Ramos (cell line): Measurements from ENCODE around the gene TMEM179B.

Source experiments
- in situ Hi-C: fragments of 300-500 bp; cut with MboI; formaldehyde crosslinking; loops from one replicate; pipeline ENCODE4 v1.14.3; 2022; ENCODE audit warnings: low sequenced_read_pairs; ENCODE audit not compliant: unreplicated experiment

The TMEM179B gene

DNA sequence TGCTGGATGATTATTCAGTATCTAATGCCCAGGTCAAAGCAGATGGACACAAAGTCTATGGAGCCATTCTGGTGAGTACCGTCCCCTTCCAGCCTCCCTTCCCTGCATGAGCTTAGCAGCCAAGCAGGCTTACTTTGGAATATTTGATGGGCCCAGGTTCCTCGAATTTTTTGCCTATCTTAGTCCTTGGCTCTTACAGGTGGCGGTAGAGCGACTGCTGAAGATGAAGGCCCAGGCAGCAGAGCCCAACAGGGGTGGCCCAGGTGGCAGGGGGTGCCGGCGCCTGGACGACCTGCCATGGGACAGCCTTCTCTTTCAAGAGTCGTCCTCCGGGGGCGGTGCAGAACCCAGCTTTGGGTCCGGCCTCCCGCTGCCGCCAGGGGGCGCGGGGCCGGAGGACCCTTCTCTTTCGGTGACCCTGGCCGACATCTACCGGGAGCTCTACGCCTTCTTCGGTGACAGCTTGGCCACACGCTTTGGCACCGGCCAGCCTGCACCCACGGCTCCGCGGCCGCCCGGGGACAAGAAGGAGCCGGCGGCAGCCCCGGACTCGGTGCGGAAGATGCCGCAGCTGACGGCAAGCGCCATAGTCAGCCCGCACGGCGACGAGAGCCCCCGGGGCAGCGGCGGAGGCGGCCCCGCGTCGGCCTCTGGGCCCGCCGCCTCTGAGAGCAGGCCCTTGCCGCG is 741 bp upstream of the TMEM179B start:
- in situ Hi-C loops: loop anchor here (5.0 kb wide), 1 partner anchor 76 kb away; no protein-coding TSS in a partner anchor

DNA sequence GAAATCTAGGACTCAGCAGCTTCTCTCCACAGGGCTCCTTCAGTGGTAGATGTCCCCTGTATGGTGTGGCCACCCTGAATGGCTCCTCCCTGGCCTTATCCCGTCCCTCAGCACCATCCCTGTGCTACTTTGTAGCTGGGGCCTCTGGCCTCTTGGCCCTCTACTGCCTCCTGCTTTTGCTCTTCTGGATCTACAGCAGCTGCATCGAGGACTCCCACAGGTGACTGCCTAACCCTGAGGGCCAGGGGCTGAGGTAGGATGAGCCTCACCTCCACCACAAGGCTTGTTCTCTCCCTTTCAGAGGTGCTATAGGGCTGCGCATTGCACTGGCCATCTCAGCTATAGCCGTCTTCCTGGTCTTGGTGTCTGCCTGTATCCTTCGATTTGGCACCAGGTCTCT is 1.8 kb downstream of the TMEM179B start:
- in situ Hi-C loops: loop anchor here (5.0 kb wide), 1 partner anchor 73 kb away; no protein-coding TSS in a partner anchor

DNA sequence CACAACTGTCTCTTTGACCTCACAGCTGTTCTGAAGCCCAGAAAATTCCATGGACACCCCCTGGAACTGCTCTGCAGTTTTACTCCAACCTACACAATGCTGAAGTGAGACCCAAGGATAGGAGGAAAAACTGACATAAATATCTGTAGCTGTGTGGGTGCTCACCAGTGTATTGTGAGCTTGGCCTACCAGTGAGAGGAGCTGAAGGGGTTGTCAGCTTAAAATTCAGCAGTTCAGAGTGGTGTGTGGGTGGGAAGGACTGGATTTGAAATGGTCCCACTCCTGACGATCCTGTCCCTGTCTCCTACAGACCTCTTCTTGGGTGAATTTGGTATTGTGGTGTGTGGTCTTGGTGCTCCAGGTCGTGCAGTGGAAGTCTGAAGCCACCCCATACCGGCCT is 2.4 kb downstream of the TMEM179B start:
- in situ Hi-C loops: loop anchor here (5.0 kb wide), 1 partner anchor 73 kb away; no protein-coding TSS in a partner anchor

DNA sequence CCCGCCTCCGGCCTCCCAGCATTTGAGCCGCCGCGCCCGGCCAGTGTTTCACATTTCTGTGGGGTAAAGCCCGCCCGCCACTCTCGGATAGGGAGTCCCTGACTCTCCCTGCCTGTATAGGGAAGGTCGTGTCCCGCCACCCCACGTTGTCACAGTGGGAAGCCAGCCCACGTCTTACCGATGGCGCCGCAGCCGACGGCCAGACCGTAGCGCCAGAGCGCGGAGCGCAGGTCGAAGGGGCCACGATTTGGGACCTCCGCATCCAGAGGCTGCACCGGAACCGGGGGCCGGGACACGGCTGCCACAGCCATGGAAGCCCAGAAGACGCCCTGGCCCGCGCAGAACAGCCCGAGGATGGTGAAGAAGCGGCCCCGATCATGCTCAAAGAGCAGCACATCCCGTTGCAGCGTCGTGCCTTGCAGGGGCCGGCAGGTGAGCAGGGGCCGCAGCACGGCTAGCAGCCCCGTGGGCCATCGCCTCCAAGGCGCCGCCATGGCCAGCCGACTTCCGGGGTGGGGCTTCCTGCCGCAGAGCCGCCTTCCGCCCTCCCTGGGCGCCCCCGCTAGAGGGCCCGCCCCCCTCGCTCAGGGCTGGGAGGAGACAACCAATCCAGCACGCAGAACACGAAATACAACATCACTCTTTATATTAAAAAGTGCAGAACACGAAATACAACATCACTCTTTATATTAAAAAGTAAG is 4.4 kb downstream of the TMEM179B start, which contains the start of gene TMEM223:
TMEM223 (minus strand) TSS at position 506 of the 701 bp plus-strand sequence; CDS start at position 494, 12 bp downstream.
- in situ Hi-C loops: no loop called here

DNA sequence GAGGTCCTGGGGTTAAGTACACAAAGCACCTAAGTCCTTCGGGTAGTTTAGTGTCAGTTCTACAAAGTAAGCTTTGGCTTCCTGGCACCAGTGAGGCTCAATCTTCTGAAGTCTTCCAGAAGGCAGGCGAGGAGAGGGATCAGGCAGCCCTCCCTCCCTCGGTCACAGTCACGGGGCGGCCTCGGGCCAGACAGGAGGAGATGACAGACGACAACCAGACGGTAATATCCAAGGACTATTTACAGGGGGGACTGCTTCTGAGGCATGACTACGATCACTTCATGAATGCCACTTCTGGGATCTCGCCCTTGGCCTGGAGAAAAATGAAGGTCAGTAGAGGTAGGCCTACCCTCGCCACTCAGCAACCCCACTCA is 5.0 kb downstream of the TMEM179B start:
- in situ Hi-C loops: no loop called here

DNA sequence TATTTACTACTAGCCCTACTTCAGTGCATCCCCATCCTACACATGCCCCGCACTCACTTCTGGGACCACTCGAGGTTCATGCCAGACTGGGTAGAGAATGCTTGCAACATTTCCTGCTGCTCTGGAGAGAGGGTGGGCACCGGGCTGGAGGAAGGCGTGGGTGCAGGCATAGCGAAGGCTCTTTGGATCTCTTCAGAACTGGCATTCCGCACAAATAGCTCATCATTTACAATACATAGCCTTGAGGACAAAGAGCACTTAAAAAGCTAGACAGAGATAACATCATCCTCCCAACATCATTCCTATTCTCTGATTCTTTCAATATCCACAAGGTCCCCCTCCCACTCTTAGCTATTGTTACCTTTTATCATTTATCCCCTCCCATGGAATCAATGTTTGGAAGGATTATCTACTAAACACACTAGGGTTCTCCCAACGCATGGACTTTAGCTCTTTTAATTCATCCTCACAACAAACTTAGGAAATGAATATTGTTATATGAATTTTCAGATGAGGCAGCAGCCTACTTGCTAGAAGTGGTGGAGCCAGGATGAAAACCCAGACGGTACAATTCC is 7.1 kb downstream of the TMEM179B start:
- in situ Hi-C loops: no loop called here

DNA sequence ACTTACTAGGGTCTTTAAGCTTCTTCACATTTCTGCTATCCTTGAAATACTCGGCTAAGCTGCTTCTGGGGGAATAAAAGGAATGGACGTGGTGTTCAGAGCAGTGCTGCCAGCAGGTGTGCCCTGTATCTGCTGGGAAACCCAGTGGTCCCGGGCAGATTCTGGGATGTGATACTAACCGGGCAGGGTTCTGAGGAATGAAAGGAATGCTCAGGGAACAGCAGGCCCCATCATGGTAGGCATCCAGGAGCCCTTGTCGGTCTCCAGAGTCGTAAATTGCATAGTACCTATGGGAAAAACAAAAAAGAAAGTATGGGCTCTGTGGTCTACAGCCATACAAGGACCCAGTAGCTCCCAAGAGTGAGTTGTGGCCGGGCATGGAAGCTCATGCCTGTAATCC is 9.1 kb downstream of the TMEM179B start:
- in situ Hi-C loops: no loop called here

- in situ Hi-C loops: no loop called here
Measured at GRCh38 chr11:62799486-62799885, 12.3 kb downstream of the TMEM179B start.

DNA sequence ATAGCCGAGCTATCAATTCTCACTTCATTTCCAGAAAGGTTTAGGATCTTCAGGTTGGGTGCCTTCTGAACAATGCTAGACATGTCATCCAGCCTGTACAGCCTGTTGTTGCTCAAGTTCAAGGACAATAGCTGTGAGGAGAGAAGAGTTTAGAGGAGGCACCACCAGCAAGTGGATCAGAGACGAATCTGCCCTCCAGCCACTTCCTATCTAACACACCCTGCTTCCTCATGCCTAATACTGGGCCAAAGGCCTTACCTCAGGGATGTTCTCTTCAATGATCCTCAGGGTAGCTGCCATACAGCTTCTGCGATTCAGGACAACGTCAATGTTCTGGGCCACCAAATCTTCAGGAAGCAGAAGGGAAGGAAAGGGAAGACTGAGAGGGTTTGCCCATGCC is 13.9 kb downstream of the TMEM179B start:
- in situ Hi-C loops: no loop called here

DNA sequence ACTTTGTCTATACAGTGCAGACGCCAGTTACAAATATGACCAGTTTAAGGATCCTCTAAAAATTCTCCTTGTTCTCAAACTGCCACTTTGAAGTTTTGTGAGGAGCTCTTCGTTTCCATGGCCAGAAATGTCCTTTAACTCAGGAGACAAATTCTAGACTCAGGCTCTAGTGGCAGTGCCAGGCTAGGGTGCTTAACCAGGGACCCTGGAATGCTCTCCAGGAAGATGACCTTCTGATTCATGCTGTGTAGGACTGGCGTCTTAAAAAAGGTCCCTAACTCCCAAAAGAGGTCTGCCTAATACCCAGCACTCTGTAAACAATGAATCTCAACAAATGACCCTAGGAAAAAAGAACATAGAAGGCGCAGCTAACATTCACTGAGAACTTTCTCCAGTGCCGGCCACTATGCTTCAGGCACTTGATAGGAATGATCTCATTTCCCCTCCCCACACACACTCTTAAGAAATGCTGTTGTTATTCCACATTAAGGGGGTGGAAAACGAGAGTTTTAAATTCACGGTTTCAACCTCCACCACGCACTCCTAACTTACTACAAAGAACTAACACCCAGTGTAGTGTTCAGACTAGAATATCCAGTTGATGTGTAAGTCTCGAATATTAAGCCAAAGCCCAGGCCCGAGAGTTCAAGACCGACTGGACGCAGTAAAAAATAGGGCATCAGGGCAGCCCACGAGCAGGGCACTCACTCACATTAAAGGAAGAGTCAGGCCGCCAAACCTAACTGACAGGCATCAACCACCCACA is 17.3 kb downstream of the TMEM179B start:
- in situ Hi-C loops: no loop called here

DNA sequence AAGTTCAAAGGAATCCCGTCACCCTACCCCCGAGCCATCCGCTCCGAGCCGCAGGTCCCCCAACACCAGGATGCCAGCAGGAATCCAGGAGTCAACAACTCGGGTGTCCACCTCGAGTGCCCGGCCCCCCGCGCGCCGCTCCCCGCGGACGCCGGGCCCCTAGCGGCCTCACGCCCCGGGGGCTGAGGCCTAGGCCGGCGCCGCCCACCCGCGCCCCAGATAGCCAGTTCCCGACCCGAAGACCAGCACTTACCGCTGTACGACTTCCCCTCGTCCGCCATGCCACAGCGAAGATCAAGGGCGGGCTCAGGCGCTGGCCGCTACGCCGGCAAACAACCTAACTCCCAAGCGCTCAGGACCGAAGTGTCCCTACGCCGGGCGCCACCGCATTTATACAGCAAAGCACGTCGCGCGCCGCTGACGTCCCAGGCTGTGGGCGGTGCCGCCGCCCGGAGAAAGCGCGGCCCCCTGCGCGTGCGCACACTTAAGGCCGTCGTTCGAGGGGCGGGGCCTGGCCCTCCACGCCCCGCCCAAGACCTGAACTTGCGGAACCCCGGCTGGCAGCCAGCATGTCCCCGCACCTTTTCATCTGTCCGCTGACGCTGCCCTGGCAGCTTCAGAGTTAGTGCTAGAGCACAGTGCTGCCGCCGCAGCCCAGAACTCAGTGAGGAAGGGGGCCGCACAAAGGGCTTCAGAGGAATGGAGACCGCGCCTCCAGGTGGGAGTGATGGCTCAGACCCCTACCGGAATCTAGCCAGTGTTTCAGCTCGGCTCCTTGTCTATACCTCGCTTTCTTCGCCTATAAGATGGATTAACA is 18.1 kb downstream of the TMEM179B start, which contains the start of gene NXF1:
NXF1 (minus strand) TSS at position 365 of the 817 bp plus-strand sequence; CDS start at position 281, 84 bp downstream.
- in situ Hi-C loops: no loop called here

DNA sequence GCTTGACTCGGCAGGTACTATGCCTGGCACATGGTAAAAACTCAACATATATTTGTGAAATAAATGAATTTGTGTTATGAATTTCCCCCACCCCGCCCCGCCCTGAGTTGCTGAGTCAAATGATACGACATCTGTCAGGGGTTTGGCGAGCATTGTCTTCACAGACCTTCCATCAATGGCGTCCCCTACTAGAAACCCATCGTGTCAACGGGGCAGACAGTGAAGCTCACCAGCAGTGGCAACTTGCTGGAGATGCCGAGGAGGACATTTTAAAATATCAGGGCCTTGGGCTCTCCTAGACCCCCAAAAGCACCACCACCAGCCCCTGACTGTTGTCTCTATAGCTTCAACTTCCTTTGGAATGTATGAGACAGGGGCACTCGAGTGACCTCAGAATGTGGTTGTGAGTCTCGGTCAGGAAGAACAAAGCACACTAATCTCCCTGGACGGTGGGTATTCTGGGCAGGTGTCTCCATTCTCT is 18.8 kb downstream of the TMEM179B start:
- in situ Hi-C loops: no loop called here

DNA sequence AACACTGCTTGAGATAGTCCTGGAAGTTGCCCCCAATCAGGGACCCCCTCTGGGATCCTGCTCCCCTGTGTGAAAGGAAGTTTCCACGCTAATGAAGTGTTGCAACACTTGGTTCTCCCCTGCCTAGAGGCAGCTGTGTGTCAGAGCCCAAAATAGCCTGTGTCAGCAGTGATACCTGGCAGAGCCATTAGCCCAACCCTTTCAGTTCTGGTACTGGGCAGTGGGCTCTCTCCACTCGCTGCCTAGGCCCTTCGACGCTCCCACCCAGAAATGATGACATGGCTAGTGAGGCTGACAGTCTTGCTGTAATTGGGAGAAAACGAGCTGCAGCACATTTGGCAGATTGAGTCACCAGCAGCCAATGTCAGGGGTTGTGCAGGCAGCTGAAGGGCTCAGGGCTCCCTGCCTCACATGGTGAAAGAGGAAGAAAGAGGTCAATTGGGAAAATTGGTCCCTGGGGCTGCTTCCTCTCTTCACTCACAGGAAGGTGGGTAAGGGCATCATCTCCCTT is 19.5 kb downstream of the TMEM179B start:
- in situ Hi-C loops: no loop called here

DNA sequence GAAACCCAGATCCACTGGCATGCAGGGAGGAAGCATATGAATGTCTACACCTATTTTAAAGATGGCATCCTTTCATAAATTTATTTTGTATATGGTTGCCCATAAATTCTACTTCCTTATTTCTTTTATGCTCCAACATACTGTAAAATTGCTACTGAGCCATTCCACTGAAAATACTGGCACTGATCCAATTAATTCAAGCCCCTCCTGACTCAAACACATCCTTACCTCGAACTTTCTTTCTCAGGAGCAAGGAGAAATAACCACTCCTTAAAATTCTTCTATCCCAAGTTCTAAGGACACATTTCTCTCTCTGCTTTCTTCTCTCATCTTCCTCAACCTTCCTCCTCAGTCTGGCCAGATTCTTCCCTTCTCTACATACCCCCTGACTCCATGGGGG is 23.5 kb downstream of the TMEM179B start:
- in situ Hi-C loops: no loop called here

DNA sequence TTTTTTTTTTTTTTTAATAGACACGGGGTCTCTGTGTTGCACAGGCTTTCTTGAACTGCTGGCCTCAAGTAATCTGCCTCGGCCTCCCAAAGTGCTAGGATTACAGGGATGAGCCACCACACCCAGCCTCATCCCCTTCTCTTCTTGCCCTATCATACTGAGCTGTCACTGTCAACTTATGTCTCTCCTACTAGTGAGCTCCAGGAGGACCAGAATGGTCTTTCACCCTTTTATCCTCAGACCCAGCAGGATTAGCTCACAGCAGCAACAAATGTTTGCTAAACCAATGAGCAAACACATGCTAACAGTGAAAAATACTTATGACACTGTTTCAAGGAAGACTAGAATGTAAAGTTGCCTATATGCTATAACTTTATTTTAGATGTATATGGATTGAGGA is 24.5 kb downstream of the TMEM179B start:
- in situ Hi-C loops: no loop called here

- in situ Hi-C loops: no loop called here
Measured at GRCh38 chr11:62816557-62816956, 29.4 kb downstream of the TMEM179B start.

- in situ Hi-C loops: no loop called here
Measured at GRCh38 chr11:62817129-62817528, 29.9 kb downstream of the TMEM179B start.

GRCh38 chr11:62823677-62824076 is 36.5 kb downstream of the TMEM179B start:
- in situ Hi-C loops: no loop called here

DNA sequence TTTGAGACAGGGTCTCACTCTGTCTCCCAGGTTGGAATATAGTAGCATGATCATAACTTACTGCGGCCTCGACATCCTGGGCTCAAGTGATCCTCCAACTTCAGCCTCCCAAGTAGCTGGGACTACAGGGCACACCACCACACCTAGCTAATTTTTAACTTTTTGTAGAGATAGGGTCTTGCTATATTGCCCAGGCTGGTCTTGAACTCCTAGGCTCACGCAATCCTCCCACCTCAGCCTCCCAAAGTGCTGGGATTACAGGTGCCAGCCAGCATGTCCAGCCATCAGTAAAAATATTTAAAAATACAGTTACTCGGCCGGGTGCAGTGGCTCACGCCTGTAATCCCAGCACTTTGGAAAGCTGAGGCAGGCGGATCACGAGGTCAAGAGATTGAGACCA is 40.9 kb downstream of the TMEM179B start:
- in situ Hi-C loops: loop anchor here (25.0 kb wide), 1 partner anchor 1409 kb away; the partner anchor contains the start of genes DNAJC4, FKBP2, NUDT22 and PPP1R14B
